Measurements from ENCODE around the gene GLIPR1.

Gene GLIPR1

DNA sequence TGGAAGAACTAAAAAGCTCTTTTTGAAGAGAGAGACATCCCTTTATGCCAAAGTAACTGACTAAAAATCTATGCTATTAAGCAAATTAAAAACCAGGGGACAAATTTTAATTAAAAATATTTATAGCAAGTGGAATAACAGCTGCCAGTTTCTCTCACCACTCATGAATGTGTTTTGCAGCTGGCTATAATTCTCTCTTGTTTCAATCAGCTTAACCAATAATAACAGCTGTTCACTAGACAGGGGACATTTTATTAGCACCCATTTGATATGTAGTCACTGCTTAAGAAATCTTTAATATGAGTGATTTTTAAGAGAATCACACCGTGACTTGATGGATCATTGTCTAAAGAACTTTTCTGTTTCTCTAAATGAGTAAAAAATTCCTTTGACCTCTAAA, 65.1 kb downstream of the GLIPR1 start:
- ChIA-PET CTCF (interaction anchor here (0.7 kb wide), 2 partner anchors 11 to 32 kb away, joined by 3 read pairs; no protein-coding TSS in a partner anchor), POLR2A (no interaction called here)
- TF ChIP-seq HDGF (IDR thresholded peaks at IDR 0.05; ENCODE audit: borderline replicate concordance) (no peak), LEF1 (IDR thresholded peaks at IDR 0.05; ENCODE audit: borderline replicate concordance) (no peak), SUZ12 (IDR thresholded peaks at IDR 0.05) (no peak), ARNT (IDR thresholded peaks at IDR 0.05) (no peak), BHLHE40 (IDR thresholded peaks at IDR 0.05; ENCODE audit: borderline replicate concordance) (no peak), PKNOX1 (IDR thresholded peaks at IDR 0.05) (no peak), TARDBP (IDR thresholded peaks at IDR 0.05) (no peak), FOXM1 (IDR thresholded peaks at IDR 0.05; ENCODE audit: borderline replicate concordance) (no peak)
- DNase-seq (ENCODE audit: extremely low spot score), result no peak

- DNase-seq (ENCODE audit: extremely low spot score), result no peak
- CTCF ChIA-PET, result no interaction called here
- POLR2A ChIA-PET, result no interaction called here
- TF ChIP-seq ARNT (IDR thresholded peaks at IDR 0.05) (no peak), LEF1 (IDR thresholded peaks at IDR 0.05; ENCODE audit: borderline replicate concordance) (no peak), FOXM1 (IDR thresholded peaks at IDR 0.05; ENCODE audit: borderline replicate concordance) (no peak), L3MBTL2 (conservative IDR thresholded peaks at IDR 0.05) (no peak), HDGF (IDR thresholded peaks at IDR 0.05; ENCODE audit: borderline replicate concordance) (no peak), CTBP1 (IDR thresholded peaks at IDR 0.05; ENCODE audit: borderline replicate concordance) (no peak), BHLHE40 (IDR thresholded peaks at IDR 0.05; ENCODE audit: borderline replicate concordance) (no peak), PKNOX1 (IDR thresholded peaks at IDR 0.05) (no peak), SP1 (IDR thresholded peaks at IDR 0.05) (no peak), TARDBP (IDR thresholded peaks at IDR 0.05) (no peak), ELF4 (IDR thresholded peaks at IDR 0.05) (no peak), FOXA1 (IDR thresholded peaks at IDR 0.05) (no peak), ZNF384 (IDR thresholded peaks at IDR 0.05) (no peak), FOXK2 (IDR thresholded peaks at IDR 0.05) (no peak), NFRKB (IDR thresholded peaks at IDR 0.05) (no peak), SUZ12 (IDR thresholded peaks at IDR 0.05) (no peak)
Measured at GRCh38 chr12:75548879-75549278, 68.3 kb downstream of the GLIPR1 start.

- POLR2A ChIA-PET, result no interaction called here
- CTCF ChIA-PET, result no interaction called here
- no peak for DNase-seq (ENCODE audit: extremely low spot score)
- TF ChIP-seq ARNT (IDR thresholded peaks at IDR 0.05) (no peak), CTBP1 (IDR thresholded peaks at IDR 0.05; ENCODE audit: borderline replicate concordance) (no peak), L3MBTL2 (conservative IDR thresholded peaks at IDR 0.05) (no peak), PKNOX1 (IDR thresholded peaks at IDR 0.05) (no peak), SUZ12 (IDR thresholded peaks at IDR 0.05) (no peak), FOXK2 (IDR thresholded peaks at IDR 0.05) (no peak), SP1 (IDR thresholded peaks at IDR 0.05) (no peak), FOXA1 (IDR thresholded peaks at IDR 0.05) (no peak)
Measured at GRCh38 chr12:75549989-75550388, 69.4 kb downstream of the GLIPR1 start.

DNA sequence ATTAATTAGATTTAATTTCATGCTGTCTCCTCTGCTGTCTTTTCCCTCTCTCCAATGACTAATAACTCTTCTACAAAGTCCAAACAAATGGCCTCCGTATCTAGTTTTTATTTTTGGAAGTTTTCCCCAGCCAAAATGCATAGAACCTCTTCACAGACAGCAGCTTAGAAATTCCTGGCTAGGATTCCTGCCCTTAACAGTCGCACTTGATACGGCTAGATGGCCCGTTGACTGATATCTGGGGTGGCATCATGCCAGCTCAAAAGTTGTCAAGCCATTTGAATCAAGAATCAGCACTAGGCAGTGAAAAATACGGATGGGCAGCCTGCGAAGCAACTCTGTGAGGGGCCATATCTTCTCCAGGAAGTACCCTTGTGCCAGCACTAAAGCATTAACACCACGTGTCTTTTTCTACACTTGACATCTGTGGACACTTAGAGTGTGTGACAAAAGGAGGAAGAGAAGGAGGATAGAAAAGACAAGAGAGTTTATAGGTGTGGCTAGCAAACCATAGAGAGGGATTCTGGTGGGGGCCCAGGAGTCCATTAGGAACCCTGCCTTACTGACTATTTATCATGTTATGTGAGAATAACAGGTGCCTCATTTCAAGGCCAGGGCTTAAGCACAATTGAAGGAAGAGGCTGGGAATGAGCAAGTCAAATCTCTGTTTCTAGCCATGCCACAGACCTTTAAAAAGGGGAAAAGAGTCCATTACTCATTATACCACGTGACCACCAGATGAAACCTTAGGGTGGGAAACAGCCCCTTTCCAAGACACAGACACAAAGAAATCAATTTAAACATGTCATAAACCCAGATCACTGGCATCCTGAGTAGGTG, 70.1 kb downstream of the GLIPR1 start:
- DNase-seq (ENCODE audit: extremely low spot score), result no peak
- ChIA-PET CTCF (interaction anchor here (0.5 kb wide), 1 partner anchor 197 kb away, joined by 3 read pairs; no protein-coding TSS in a partner anchor), POLR2A (no interaction called here)
- no peak for TF ChIP-seq SUZ12 (IDR thresholded peaks at IDR 0.05)
- TF ChIP-seq L3MBTL2 (conservative IDR thresholded peaks at IDR 0.05), result no peak
- TF ChIP-seq BHLHE40 (IDR thresholded peaks at IDR 0.05; ENCODE audit: borderline replicate concordance), result no peak
- TF ChIP-seq ZNF384 (IDR thresholded peaks at IDR 0.05), result no peak
- TF ChIP-seq FOXA1 (IDR thresholded peaks at IDR 0.05), result no peak
- TF ChIP-seq NFRKB (IDR thresholded peaks at IDR 0.05), result no peak
- TF ChIP-seq LEF1 (IDR thresholded peaks at IDR 0.05; ENCODE audit: borderline replicate concordance), result no peak
- no peak for TF ChIP-seq ARNT (IDR thresholded peaks at IDR 0.05)
- TF ChIP-seq PKNOX1 (IDR thresholded peaks at IDR 0.05), result no peak
- no peak for TF ChIP-seq CTBP1 (IDR thresholded peaks at IDR 0.05; ENCODE audit: borderline replicate concordance)
- no peak for TF ChIP-seq HDGF (IDR thresholded peaks at IDR 0.05; ENCODE audit: borderline replicate concordance)
- TF ChIP-seq FOXM1 (IDR thresholded peaks at IDR 0.05; ENCODE audit: borderline replicate concordance), result no peak
- no peak for TF ChIP-seq TARDBP (IDR thresholded peaks at IDR 0.05)
- no peak for TF ChIP-seq FOXK2 (IDR thresholded peaks at IDR 0.05)
- TF ChIP-seq ELF4 (IDR thresholded peaks at IDR 0.05), result no peak
- TF ChIP-seq SP1 (IDR thresholded peaks at IDR 0.05), result no peak

GRCh38 chr12:75551477-75551876, 70.9 kb downstream of the GLIPR1 start:
- POLR2A ChIA-PET, result no interaction called here
- no peak for TF ChIP-seq FOXK2 (IDR thresholded peaks at IDR 0.05)
- TF ChIP-seq L3MBTL2 (conservative IDR thresholded peaks at IDR 0.05), result no peak
- TF ChIP-seq FOXM1 (IDR thresholded peaks at IDR 0.05; ENCODE audit: borderline replicate concordance), result no peak
- no peak for TF ChIP-seq PKNOX1 (IDR thresholded peaks at IDR 0.05)
- TF ChIP-seq SP1 (IDR thresholded peaks at IDR 0.05), result no peak
- no peak for TF ChIP-seq BHLHE40 (IDR thresholded peaks at IDR 0.05; ENCODE audit: borderline replicate concordance)
- TF ChIP-seq ELF4 (IDR thresholded peaks at IDR 0.05), result no peak
- TF ChIP-seq TARDBP (IDR thresholded peaks at IDR 0.05), result no peak
- no peak for TF ChIP-seq CTBP1 (IDR thresholded peaks at IDR 0.05; ENCODE audit: borderline replicate concordance)
- no peak for TF ChIP-seq FOXA1 (IDR thresholded peaks at IDR 0.05)
- no peak for DNase-seq (ENCODE audit: extremely low spot score)
- CTCF ChIA-PET, result no interaction called here

Measured in HEK293T (cell line).